ENCODE data around the gene PCBD2. TPM values are rescaled to one million over a fixed set of nuclear protein-coding genes. Genes with fewer than 3 reads are reported as not detected.

Gene PCBD2
- total RNA-seq, 1 experiment from 2014 or later = 17.6 TPM

DNA sequence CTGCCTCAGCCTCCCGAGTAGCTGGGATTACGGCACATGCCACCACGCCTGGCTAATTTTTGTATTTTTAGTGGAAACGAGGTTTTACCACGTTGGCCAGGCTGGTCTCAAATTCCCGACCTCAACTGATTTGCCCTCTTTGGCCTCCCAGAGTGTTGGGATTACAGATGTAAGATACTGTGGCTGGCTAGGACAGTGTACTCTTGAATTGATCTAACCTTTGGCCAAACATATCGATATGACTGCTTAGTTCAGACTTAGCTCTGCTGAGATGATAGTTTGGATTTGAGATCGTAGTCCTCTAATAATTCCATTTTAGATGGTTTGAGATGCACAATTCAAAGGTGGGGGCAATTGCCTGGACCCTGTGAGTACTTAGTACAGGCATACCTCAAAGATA lies 15.6 kb upstream of the PCBD2 start:
- Histone ChIP-seq H3K4me3 (no peak overlapping the region), H3K4me2 (no peak overlapping the region), H3K27ac (no peak overlapping the region), H3K4me1 (replicated peaks; ENCODE audit: insufficient read depth) (no peaks in the 10 kb centered on the region), H3K9me2 (ENCODE audit: insufficient read depth) (no peaks in the 10 kb centered on the region), H2AFZ (no peak overlapping the region), H3K79me2 (ENCODE audit: low read depth) (no peaks in the 10 kb centered on the region), H3K9me3 (ENCODE audit: insufficient read depth, low read depth) (no peaks in the 10 kb centered on the region), H3K36me3 (ENCODE audit: low read depth) (no peaks in the 10 kb centered on the region; the same call in 1 of the 2 replicates), H3K27me3 (ENCODE audit: insufficient read depth, low read depth) (no peaks in the 10 kb centered on the region), H4K20me1 (ENCODE audit: insufficient read depth) (no peaks in the 10 kb centered on the region; the same call in 1 of the 2 replicates), H3F3A (ENCODE audit: insufficient read depth, low read depth) (no peaks in the 10 kb centered on the region; the same call in 1 of the 2 replicates)
- no peak for TF ChIP-seq EZH2 (IDR thresholded peaks at IDR 0.05; ENCODE audit: low read depth)
- TF ChIP-seq, protein P1, sequence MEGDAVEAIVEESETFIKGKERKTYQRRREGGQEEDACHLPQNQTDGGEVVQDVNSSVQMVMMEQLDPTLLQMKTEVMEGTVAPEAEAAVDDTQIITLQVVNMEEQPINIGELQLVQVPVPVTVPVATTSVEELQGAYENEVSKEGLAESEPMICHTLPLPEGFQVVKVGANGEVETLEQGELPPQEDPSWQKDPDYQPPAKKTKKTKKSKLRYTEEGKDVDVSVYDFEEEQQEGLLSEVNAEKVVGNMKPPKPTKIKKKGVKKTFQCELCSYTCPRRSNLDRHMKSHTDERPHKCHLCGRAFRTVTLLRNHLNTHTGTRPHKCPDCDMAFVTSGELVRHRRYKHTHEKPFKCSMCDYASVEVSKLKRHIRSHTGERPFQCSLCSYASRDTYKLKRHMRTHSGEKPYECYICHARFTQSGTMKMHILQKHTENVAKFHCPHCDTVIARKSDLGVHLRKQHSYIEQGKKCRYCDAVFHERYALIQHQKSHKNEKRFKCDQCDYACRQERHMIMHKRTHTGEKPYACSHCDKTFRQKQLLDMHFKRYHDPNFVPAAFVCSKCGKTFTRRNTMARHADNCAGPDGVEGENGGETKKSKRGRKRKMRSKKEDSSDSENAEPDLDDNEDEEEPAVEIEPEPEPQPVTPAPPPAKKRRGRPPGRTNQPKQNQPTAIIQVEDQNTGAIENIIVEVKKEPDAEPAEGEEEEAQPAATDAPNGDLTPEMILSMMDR (conservative IDR thresholded peaks at IDR 0.05) = no peak
- DNase-seq = no peak
- no TSS peak for BruUV-seq (replicated peaks)
- POLR2A ChIA-PET (ENCODE audit: unreplicated experiment) = no interaction called here
- intact Hi-C loops (cut with micrococcal nuclease; ENCODE audit: unreplicated experiment) = no loop called here
- CTCF ChIA-PET = no interaction called here

DNA sequence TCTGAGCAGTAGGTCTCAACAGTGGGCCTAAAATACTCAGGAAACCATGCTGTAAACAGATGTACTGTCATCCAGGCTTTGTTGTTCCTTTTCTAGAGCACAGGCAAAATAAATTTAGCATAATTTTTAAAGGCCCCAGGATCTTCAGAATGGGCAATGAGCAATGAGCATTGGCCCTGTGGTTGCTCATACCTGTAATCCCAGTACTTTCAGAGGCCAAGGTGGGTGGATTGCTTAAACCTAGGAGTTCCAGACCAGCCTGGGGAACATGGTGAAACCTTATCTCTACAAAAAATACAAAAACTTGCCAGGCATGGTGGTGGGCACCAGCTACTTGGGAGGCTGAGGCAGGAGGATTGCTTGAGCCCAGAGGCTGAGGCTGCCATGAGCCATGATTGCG lies 13.5 kb upstream of the PCBD2 start:
- Histone ChIP-seq H3F3A (ENCODE audit: insufficient read depth, low read depth) (no peaks in the 10 kb centered on the region; the same call in 1 of the 2 replicates), H4K20me1 (ENCODE audit: insufficient read depth) (no peaks in the 10 kb centered on the region; the same call in 1 of the 2 replicates), H3K4me2 (no peak overlapping the region), H3K4me1 (replicated peaks; ENCODE audit: insufficient read depth) (no peaks in the 10 kb centered on the region), H2AFZ (no peak overlapping the region), H3K27ac (no peak overlapping the region), H3K36me3 (ENCODE audit: low read depth) (no peaks in the 10 kb centered on the region; the same call in 1 of the 2 replicates), H3K79me2 (ENCODE audit: low read depth) (no peaks in the 10 kb centered on the region), H3K27me3 (ENCODE audit: insufficient read depth, low read depth) (no peaks in the 10 kb centered on the region), H3K9me2 (ENCODE audit: insufficient read depth) (no peaks in the 10 kb centered on the region), H3K9me3 (ENCODE audit: insufficient read depth, low read depth) (no peaks in the 10 kb centered on the region), H3K4me3 (no peak overlapping the region)
- CTCF ChIA-PET = no interaction called here
- BruUV-seq (replicated peaks) = no TSS peak
- POLR2A ChIA-PET (ENCODE audit: unreplicated experiment) = no interaction called here
- no peak for DNase-seq
- no peak for TF ChIP-seq EZH2 (IDR thresholded peaks at IDR 0.05; ENCODE audit: low read depth)
- TF ChIP-seq, protein P1 (conservative IDR thresholded peaks at IDR 0.05) = no peak
- intact Hi-C loops (cut with micrococcal nuclease; ENCODE audit: unreplicated experiment) = no loop called here

GRCh38 chr5:134892282-134892681 lies 12.6 kb upstream of the PCBD2 start:
- POLR2A ChIA-PET (ENCODE audit: unreplicated experiment) = no interaction called here
- H3K36me3 ChIP-seq (ENCODE audit: low read depth) = no peaks in the 10 kb centered on the region; the same call in 1 of the 2 replicates
- TF ChIP-seq, protein P1 (conservative IDR thresholded peaks at IDR 0.05) = no peak
- no peak for TF ChIP-seq EZH2 (IDR thresholded peaks at IDR 0.05; ENCODE audit: low read depth)
- no peaks in the 10 kb centered on the region for H3K4me1 ChIP-seq (replicated peaks; ENCODE audit: insufficient read depth)
- no peak for DNase-seq
- no TSS peak for BruUV-seq (replicated peaks)
- H3K4me3 ChIP-seq = no peak overlapping the region
- no peaks in the 10 kb centered on the region for H3K79me2 ChIP-seq (ENCODE audit: low read depth)
- no peak overlapping the region for H3K27ac ChIP-seq
- H3K4me2 ChIP-seq = no peak overlapping the region
- H3F3A ChIP-seq (ENCODE audit: insufficient read depth, low read depth) = no peaks in the 10 kb centered on the region; the same call in 1 of the 2 replicates
- no peaks in the 10 kb centered on the region for H3K9me2 ChIP-seq (ENCODE audit: insufficient read depth)
- no peak overlapping the region for H2AFZ ChIP-seq
- CTCF ChIA-PET = no interaction called here
- H3K27me3 ChIP-seq (ENCODE audit: insufficient read depth, low read depth) = no peaks in the 10 kb centered on the region
- no peaks in the 10 kb centered on the region; the same call in 1 of the 2 replicates for H4K20me1 ChIP-seq (ENCODE audit: insufficient read depth)
- no peaks in the 10 kb centered on the region for H3K9me3 ChIP-seq (ENCODE audit: insufficient read depth, low read depth)
- intact Hi-C loops (cut with micrococcal nuclease; ENCODE audit: unreplicated experiment) = no loop called here

Data from PC-9 (cell line).